ENCODE data around the gene PPM1E. TPM values are rescaled to one million over a fixed set of nuclear protein-coding genes. Genes with fewer than 3 reads are reported as not detected.

The PPM1E gene
- total RNA-seq, 2 donors from 2014 or later: 0.05 to 0.32 TPM

- no peaks in the 10 kb centered on the region for H3K9me3 ChIP-seq
- no peaks in the 10 kb centered on the region for H3K36me3 ChIP-seq
- TF ChIP-seq, protein P1, sequence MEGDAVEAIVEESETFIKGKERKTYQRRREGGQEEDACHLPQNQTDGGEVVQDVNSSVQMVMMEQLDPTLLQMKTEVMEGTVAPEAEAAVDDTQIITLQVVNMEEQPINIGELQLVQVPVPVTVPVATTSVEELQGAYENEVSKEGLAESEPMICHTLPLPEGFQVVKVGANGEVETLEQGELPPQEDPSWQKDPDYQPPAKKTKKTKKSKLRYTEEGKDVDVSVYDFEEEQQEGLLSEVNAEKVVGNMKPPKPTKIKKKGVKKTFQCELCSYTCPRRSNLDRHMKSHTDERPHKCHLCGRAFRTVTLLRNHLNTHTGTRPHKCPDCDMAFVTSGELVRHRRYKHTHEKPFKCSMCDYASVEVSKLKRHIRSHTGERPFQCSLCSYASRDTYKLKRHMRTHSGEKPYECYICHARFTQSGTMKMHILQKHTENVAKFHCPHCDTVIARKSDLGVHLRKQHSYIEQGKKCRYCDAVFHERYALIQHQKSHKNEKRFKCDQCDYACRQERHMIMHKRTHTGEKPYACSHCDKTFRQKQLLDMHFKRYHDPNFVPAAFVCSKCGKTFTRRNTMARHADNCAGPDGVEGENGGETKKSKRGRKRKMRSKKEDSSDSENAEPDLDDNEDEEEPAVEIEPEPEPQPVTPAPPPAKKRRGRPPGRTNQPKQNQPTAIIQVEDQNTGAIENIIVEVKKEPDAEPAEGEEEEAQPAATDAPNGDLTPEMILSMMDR (IDR thresholded peaks at IDR 0.05): no peak
- intact Hi-C loops (cut with DNase I): no loop called here
- no peak overlapping the region for H3K9ac ChIP-seq (ENCODE audit: low read depth in 2 of 2, low read length in 2 of 2)
- no peak overlapping the region for H3K4me3 ChIP-seq
- no peaks in the 10 kb centered on the region for H3K4me1 ChIP-seq
- DNase-seq: no peak
- no peaks in the 10 kb centered on the region for H3K27me3 ChIP-seq
- H3K27ac ChIP-seq: no peak overlapping the region
Measured at GRCh38 chr17:58889928-58890327, 134.3 kb downstream of the PPM1E start.

DNA sequence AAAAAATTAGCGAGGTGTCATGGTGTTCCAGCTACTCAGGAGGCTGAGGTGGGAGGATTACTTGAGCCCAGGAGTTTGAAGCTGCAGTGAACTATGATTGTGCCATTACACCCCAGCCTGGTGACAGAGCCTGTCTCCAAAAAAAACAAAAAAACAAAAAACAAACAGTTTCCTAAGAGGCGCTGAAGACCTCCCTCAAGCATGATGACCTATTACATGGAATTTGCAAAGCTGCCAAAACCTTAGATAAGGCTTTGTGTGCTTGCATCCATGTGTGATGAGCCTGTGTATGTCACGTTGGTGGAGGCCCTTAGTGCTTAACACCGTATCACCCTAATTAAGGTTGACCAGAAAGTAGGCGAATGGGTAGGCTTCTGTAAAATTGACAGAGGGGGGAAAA is 143.5 kb downstream of the PPM1E start:
- TF ChIP-seq, protein P1 (IDR thresholded peaks at IDR 0.05): no peak
- intact Hi-C loops (cut with DNase I): no loop called here
- Histone ChIP-seq H3K36me3 (no peaks in the 10 kb centered on the region), H3K4me1 (no peaks in the 10 kb centered on the region), H3K4me3 (no peak overlapping the region), H3K27ac (no peak overlapping the region), H3K9ac (ENCODE audit: low read depth in 2 of 2, low read length in 2 of 2) (no peak overlapping the region), H3K9me3 (no peaks in the 10 kb centered on the region), H3K27me3 (no peaks in the 10 kb centered on the region)
- no peak for DNase-seq

DNA sequence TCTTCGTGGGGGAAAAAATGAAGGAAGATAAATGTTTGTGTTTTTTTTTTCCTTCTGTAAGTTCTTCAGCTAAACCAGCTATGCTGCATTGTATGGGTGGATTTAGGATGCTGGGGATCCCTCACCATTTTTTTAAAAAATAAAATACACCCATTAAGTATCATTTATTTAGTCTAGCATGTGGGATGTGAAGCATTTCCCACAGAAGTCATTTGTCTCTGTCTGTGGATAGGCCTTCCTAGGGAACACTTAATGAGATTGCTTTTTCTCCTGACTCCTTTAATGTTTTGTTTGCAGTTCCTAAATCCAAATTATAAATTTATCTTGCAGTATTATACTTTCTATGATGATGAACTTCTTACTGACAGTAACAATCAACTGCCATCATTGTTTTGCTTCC is 146.7 kb downstream of the PPM1E start:
- Histone ChIP-seq H3K27ac (no peak overlapping the region), H3K4me1 (no peaks in the 10 kb centered on the region), H3K9ac (ENCODE audit: low read depth in 2 of 2, low read length in 2 of 2) (no peak overlapping the region), H3K4me3 (no peak overlapping the region), H3K36me3 (no peaks in the 10 kb centered on the region), H3K27me3 (no peaks in the 10 kb centered on the region), H3K9me3 (no peaks in the 10 kb centered on the region)
- intact Hi-C loops (cut with DNase I): no loop called here
- TF ChIP-seq, protein P1 (IDR thresholded peaks at IDR 0.05): no peak
- DNase-seq: no peak

- TF ChIP-seq, protein P1 (IDR thresholded peaks at IDR 0.05): no peak
- Histone ChIP-seq H3K36me3 (no peaks in the 10 kb centered on the region), H3K4me3 (no peak overlapping the region), H3K9me3 (no peaks in the 10 kb centered on the region), H3K4me1 (no peaks in the 10 kb centered on the region), H3K27me3 (no peaks in the 10 kb centered on the region), H3K27ac (no peak overlapping the region), H3K9ac (ENCODE audit: low read depth in 2 of 2, low read length in 2 of 2) (no peak overlapping the region)
- intact Hi-C loops (cut with DNase I): no loop called here
- DNase-seq: no peak
Measured at GRCh38 chr17:58911741-58912343, 156.2 kb downstream of the PPM1E start.

DNA sequence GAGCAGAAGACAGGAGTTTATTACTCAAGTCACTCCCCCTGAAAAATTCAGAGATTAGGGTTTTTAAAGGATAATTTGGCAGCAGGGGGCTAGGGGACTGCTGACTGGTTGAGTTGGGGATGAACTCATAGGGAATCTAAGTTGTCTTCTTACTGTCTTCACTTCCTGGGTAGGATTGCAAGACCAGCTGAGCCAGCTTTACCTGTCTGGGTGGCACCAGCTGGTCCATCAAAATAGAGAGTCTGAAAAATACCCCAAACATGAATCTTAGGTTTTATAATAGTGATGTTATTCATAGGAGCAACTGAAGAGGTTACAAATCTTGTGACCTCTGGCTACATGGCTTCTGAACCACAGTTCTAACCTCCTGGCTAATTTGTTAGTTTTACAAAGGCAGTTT is 157.9 kb downstream of the PPM1E start:
- intact Hi-C loops (cut with DNase I): no loop called here
- H3K4me3 ChIP-seq: no peak overlapping the region
- H3K9me3 ChIP-seq: no peaks in the 10 kb centered on the region
- H3K27ac ChIP-seq: no peak overlapping the region
- TF ChIP-seq, protein P1 (IDR thresholded peaks at IDR 0.05): no peak
- H3K36me3 ChIP-seq: no peaks in the 10 kb centered on the region
- no peaks in the 10 kb centered on the region for H3K27me3 ChIP-seq
- no peak overlapping the region for H3K9ac ChIP-seq (ENCODE audit: low read depth in 2 of 2, low read length in 2 of 2)
- DNase-seq: no peak
- no peaks in the 10 kb centered on the region for H3K4me1 ChIP-seq

All from colonic mucosa (tissue), 4 donors.